ENCODE measurements around the gene ABCA1. TPM values are rescaled to one million over a fixed set of nuclear protein-coding genes. Genes with fewer than 3 reads are reported as not detected.
A peak's percentile ranks its signal among the peaks of the same experiment; 100 is the strongest.
"Not testable (repeated sequence)": the region's sequence is repeated elsewhere in the genome, so short reads cannot be mapped to it uniquely, and the experiment has no call there.

Gene ABCA1
- 10 to 100 TPM; 21.6 to 34.8 TPM for total RNA-seq
- polyA plus RNA-seq (2013, experiment 1 of 2), result 6.5 TPM
- 8.7 TPM for polyA plus RNA-seq (2013, experiment 2 of 2)
- long read RNA-seq, experiment 1, partial matches to known transcripts, result 1 of 8 reads
- long read RNA-seq, experiment 1, other reads (novel, unspliced or antisense), result 7 of 8 reads
- long read RNA-seq, experiment 2, full-length matches to known transcripts, result 4 of 18 reads
- long read RNA-seq, experiment 2, partial matches to known transcripts, result 8 of 18 reads
- long read RNA-seq, experiment 2, other reads (novel, unspliced or antisense), result 6 of 18 reads
- long read RNA-seq, experiment 3, partial matches to known transcripts, result 9 of 14 reads
- long read RNA-seq, experiment 3, other reads (novel, unspliced or antisense), result 5 of 14 reads
- long read RNA-seq, experiment 4, result 0 reads

GRCh38 chr9:104927912-104928740 is at the start of gene ABCA1:
Gene ABCA1, minus strand, starts transcription at chr9:104928155. Its CDS starts 24,476 bp downstream, at chr9:104903679.
- H3K27ac Mint-ChIP-seq, result peak within 1 kb of the TSS; percentile 98
- WGBS, 2 experiments (ENCODE audit: insufficient coverage in 1 of 2, insufficient read length in 1 of 2), result 1 to 3% methylated on average over 18 to 53 of the region's 53 CpGs
- Histone ChIP-seq H3K27ac (ENCODE audit: low read depth, low read length) (peak within 1 kb of the TSS; percentile 82), H3K9me3 (ENCODE audit: control insufficient read depth, low read length) (no peaks in the 10 kb centered on the region), H3K27me3 (ENCODE audit: control insufficient read depth, insufficient read depth, low read length, poor library complexity, severe bottlenecking) (no peaks in the 10 kb centered on the region), H3K36me3 (ENCODE audit: control insufficient read depth, insufficient read depth, low read length) (peaks cover 9% of the 10 kb centered on the region), H3K4me3 (ENCODE audit: low read length) (peak within 1 kb of the TSS; percentile 100), H3K9ac (ENCODE audit: extremely low read depth, low read length, poor library complexity, severe bottlenecking) (peak within 1 kb of the TSS; percentile 93), H3K4me1 (ENCODE audit: control insufficient read depth, insufficient read depth, low read length) (peaks cover 3% of the 10 kb centered on the region)
- peaks cover 5% of the 10 kb centered on the region for H3K27me3 Mint-ChIP-seq (ENCODE audit: insufficient read depth)
- no peaks in the 10 kb centered on the region for H3K9me3 Mint-ChIP-seq
- DNase-seq, result peak; percentile 92
- H3K4me1 Mint-ChIP-seq, result peaks cover 34% of the 10 kb centered on the region
- H3K36me3 Mint-ChIP-seq (ENCODE audit: low read depth), result no peaks in the 10 kb centered on the region
- no peak for TF ChIP-seq CTCF (conservative IDR thresholded peaks at IDR 0.05)
- peak within 1 kb of the TSS; percentile 90 for H3K4me3 Mint-ChIP-seq

- no peaks in the 10 kb centered on the region for H3K9me3 ChIP-seq (ENCODE audit: control insufficient read depth, low read length)
- no peak overlapping the region for H3K4me3 ChIP-seq (ENCODE audit: low read length)
- H3K27ac ChIP-seq (ENCODE audit: low read depth, low read length), result no peak overlapping the region
- H3K36me3 Mint-ChIP-seq (ENCODE audit: low read depth), result no peaks in the 10 kb centered on the region
- TF ChIP-seq CTCF (conservative IDR thresholded peaks at IDR 0.05), result no peak
- no peaks in the 10 kb centered on the region for H3K36me3 ChIP-seq (ENCODE audit: control insufficient read depth, insufficient read depth, low read length)
- no peak overlapping the region for H3K9ac ChIP-seq (ENCODE audit: extremely low read depth, low read length, poor library complexity, severe bottlenecking)
- H3K27me3 ChIP-seq (ENCODE audit: control insufficient read depth, insufficient read depth, low read length, poor library complexity, severe bottlenecking), result no peaks in the 10 kb centered on the region
- H3K4me3 Mint-ChIP-seq, result no peak overlapping the region
- no peaks in the 10 kb centered on the region for H3K4me1 ChIP-seq (ENCODE audit: control insufficient read depth, insufficient read depth, low read length)
- no peak overlapping the region for H3K27ac Mint-ChIP-seq
- H3K27me3 Mint-ChIP-seq (ENCODE audit: insufficient read depth), result no peaks in the 10 kb centered on the region
- H3K9me3 Mint-ChIP-seq, result no peaks in the 10 kb centered on the region
- peaks cover 3% of the 10 kb centered on the region for H3K4me1 Mint-ChIP-seq
- no peak for DNase-seq
These were observed 49.6 kb upstream of the ABCA1 start for GRCh38 chr9:104977580-104977979.

- Mint-ChIP-seq H3K27me3 (ENCODE audit: insufficient read depth) (no peaks in the 10 kb centered on the region), H3K36me3 (ENCODE audit: low read depth) (no peaks in the 10 kb centered on the region), H3K4me3 (no peak overlapping the region), H3K9me3 (no peaks in the 10 kb centered on the region), H3K27ac (no peak overlapping the region), H3K4me1 (peaks cover 6% of the 10 kb centered on the region)
- no peak overlapping the region for H3K4me3 ChIP-seq (ENCODE audit: low read length)
- H3K27ac ChIP-seq (ENCODE audit: low read depth, low read length), result no peak overlapping the region
- H3K9ac ChIP-seq (ENCODE audit: extremely low read depth, low read length, poor library complexity, severe bottlenecking), result no peak overlapping the region
- no peaks in the 10 kb centered on the region for H3K4me1 ChIP-seq (ENCODE audit: control insufficient read depth, insufficient read depth, low read length)
- WGBS, 2 experiments (ENCODE audit: insufficient coverage in 1 of 2, insufficient read length in 1 of 2), result 93 to 98% methylated on average over 4 to 5 of the region's 6 CpGs
- H3K9me3 ChIP-seq (ENCODE audit: control insufficient read depth, low read length), result no peaks in the 10 kb centered on the region
- H3K27me3 ChIP-seq (ENCODE audit: control insufficient read depth, insufficient read depth, low read length, poor library complexity, severe bottlenecking), result no peaks in the 10 kb centered on the region
- H3K36me3 ChIP-seq (ENCODE audit: control insufficient read depth, insufficient read depth, low read length), result no peaks in the 10 kb centered on the region
- no peak for DNase-seq
- TF ChIP-seq CTCF (conservative IDR thresholded peaks at IDR 0.05), result no peak
These were observed 49.2 kb upstream of the ABCA1 start for GRCh38 chr9:104977168-104977567.

GRCh38 chr9:104975966-104976595 is 48.1 kb upstream of the ABCA1 start:
- H3K4me1 ChIP-seq (ENCODE audit: control insufficient read depth, insufficient read depth, low read length); H3K4me3 Mint-ChIP-seq; H3K9me3 Mint-ChIP-seq; H3K36me3 ChIP-seq (ENCODE audit: control insufficient read depth, insufficient read depth, low read length); H3K9ac ChIP-seq (ENCODE audit: extremely low read depth, low read length, poor library complexity, severe bottlenecking); H3K36me3 Mint-ChIP-seq (ENCODE audit: low read depth); H3K4me1 Mint-ChIP-seq; H3K4me3 ChIP-seq (ENCODE audit: low read length); H3K27me3 ChIP-seq (ENCODE audit: control insufficient read depth, insufficient read depth, low read length, poor library complexity, severe bottlenecking); H3K27ac ChIP-seq (ENCODE audit: low read depth, low read length); H3K27ac Mint-ChIP-seq; DNase-seq; H3K9me3 ChIP-seq (ENCODE audit: control insufficient read depth, low read length); H3K27me3 Mint-ChIP-seq (ENCODE audit: insufficient read depth): not testable (repeated sequence)
- WGBS, 2 experiments (ENCODE audit: insufficient coverage in 1 of 2, insufficient read length in 1 of 2), result 85 to 96% methylated on average over 7 to 9 of the region's 9 CpGs
